Neural progenitor cell (in vitro differentiated cells): ENCODE measurements around the gene NANOGP8.

Source experiments
- CTCF ChIP-seq: fragments of 200-600 bp; sonication (generic); IDR thresholded peaks from 2 replicates; pipeline ENCODE4 v1.5.1; 2017; ENCODE audit warnings: antibody characterized with exemption, mild to moderate bottlenecking
- EZH2 ChIP-seq: fragments of 200-600 bp; sonication (generic); IDR thresholded peaks from 2 replicates; pipeline ENCODE4 v1.6.1; 2017; ENCODE audit warnings: antibody characterized with exemption, mild to moderate bottlenecking, moderate library complexity
- EZH2phosphoT487 ChIP-seq: fragments of 200-600 bp; sonication (generic); IDR thresholded peaks from 2 replicates; pipeline ENCODE4 v1.6.1; 2017; ENCODE audit warnings: antibody characterized with exemption

GRCh38 chr15:35101335-35101734 lies 16.2 kb upstream of the NANOGP8 start:
- no peak for TF ChIP-seq CTCF
- TF ChIP-seq EZH2phosphoT487 = no peak
- no peak for TF ChIP-seq EZH2
